ENCODE measurements around the gene KMT2A. TPM values are rescaled to one million over a fixed set of nuclear protein-coding genes. Genes with fewer than 3 reads are reported as not detected.

KMT2A gene
- total RNA-seq, 1 experiment from 2014 or later = 19.1 TPM

DNA sequence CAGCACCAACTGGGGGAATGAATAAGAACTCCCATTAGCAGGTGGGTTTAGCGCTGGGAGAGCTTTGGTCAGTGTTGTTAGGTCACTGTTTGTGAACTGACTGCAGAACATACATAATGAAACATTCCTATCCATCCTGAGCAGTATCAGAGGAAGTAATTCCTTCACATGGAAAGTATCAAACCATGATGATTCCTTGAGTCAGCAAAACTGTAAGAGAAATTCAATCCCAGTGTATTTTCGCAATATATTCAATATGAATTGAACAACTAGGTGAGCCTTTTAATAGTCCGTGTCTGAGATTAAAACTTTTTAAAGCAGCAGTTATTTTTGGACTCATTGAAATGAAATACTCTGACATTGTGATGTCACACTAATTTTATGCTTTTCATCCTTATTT lies 48.1 kb downstream of the KMT2A start:
- DNase-seq (ENCODE audit: low read depth) = no peak

DNA sequence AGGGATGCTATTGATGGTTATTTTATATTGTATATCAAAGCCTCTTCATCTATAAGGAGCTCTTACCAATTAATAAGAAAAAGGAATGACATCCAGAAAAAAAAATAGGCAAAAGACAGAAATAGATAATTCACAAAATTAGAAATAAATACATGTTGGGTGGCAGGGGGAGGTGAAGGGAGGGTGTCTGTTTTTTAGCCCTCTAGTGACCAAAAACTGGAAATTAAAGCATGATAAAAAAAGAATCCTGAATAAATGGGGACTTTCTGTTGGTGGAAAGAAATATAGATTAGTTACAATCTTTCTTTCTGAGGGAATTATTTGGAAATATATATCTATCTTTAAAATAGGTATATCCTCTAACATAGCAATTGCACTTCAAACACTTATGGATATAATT lies 49.0 kb downstream of the KMT2A start:
- DNase-seq (ENCODE audit: low read depth) = no peak

DNA sequence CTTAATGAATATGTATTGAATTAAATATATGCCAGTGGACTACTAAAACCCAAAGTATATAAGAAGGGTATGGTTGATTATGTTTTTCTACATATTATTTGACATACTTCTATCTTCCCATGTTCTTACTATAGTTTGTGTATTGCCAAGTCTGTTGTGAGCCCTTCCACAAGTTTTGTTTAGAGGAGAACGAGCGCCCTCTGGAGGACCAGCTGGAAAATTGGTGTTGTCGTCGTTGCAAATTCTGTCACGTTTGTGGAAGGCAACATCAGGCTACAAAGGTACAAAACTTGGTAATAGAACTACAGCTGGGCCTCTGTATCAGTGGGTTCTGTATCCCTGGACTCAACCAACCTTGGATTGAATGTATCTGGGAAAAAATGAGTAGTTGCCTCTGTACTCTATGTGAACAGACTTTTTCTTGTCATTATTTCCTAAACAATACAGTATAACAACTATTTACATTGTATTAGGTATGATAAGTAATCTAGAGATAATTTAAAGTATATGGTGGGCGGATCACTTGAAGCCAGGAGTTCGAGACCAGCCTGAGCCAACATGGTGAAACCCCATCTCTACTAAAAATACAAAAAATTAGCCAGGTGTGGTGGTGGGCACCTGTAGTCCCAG lies 52.3 kb downstream of the KMT2A start:
- peak; percentile 61 for DNase-seq (ENCODE audit: low read depth)

DNA sequence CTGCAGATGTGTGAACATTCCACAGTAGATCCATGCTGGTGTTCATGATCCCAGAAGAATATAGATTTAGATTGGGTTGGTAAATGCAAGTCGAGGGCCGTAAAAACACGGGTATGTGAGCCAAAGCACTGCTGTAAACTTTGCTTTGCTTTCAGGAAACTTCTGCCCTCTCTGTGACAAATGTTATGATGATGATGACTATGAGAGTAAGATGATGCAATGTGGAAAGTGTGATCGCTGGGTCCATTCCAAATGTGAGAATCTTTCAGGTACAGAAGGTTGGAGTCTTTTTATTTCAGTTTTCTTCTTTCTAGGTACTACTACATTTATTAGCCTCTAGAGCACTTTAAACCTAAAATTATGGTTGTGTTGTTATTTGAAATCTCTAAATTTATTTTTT lies 54.7 kb downstream of the KMT2A start:
- no peak for DNase-seq (ENCODE audit: low read depth)

DNA sequence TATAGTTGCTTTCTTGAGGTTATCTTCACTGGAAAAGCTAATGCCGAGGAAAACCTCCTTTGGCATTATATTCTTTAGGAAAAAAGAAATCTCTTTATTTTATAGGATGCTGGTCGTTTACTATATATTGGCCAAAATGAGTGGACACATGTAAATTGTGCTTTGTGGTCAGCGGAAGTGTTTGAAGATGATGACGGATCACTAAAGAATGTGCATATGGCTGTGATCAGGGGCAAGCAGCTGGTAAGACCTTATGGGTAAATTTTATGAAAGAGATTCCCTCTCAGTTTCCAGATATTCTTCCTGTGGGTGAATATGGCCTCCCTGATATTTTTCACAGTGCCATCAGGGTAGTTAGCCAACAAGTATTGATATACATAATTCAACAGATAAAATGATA lies 61.5 kb downstream of the KMT2A start:
- DNase-seq (ENCODE audit: low read depth) = peak; percentile 55

DNA sequence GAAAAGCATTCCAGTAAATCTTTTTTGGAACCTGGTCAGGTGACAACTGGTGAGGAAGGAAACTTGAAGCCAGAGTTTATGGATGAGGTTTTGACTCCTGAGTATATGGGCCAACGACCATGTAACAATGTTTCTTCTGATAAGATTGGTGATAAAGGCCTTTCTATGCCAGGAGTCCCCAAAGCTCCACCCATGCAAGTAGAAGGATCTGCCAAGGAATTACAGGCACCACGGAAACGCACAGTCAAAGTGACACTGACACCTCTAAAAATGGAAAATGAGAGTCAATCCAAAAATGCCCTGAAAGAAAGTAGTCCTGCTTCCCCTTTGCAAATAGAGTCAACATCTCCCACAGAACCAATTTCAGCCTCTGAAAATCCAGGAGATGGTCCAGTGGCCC lies 66.9 kb downstream of the KMT2A start:
- no peak for DNase-seq (ENCODE audit: low read depth)

DNA sequence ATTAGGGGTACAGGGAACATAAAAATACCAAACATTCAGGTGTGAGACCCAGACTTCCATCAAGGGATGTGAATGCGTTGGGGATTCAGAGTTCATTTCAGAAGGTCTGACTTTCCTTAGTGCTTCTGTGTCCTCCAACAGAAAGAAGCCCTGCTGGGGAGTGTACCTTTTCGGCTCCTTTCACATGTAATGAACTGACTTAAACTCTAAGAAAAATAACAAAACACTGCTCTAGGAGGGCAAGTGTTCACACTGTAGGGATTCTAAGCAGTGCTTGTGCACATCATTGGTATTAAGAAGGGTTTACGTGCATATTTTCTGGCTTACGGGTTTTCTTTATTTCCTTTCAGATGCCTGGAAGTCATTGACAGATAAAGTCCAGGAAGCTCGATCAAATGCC lies 75.3 kb downstream of the KMT2A start:
- no peak for DNase-seq (ENCODE audit: low read depth)

DNA sequence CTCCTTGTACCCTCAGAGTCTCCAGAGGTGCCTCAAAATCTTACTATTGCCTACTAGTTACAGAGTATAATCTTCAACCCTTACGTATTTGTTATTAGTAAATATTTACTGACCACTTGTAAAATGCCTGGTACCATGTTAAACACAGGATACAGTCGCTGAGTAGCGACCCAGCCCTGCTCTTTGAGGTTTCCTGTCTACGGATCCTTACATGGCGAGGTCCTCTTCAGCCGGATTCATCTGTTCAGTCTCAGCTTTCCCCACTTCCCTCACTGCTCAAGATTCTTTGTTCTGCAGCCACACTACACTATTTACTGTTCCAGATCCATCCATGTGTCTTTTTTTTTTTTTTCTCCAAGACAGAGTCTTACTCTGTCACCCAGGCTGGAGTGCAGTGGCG lies 77.8 kb downstream of the KMT2A start:
- DNase-seq (ENCODE audit: low read depth) = no peak

DNA sequence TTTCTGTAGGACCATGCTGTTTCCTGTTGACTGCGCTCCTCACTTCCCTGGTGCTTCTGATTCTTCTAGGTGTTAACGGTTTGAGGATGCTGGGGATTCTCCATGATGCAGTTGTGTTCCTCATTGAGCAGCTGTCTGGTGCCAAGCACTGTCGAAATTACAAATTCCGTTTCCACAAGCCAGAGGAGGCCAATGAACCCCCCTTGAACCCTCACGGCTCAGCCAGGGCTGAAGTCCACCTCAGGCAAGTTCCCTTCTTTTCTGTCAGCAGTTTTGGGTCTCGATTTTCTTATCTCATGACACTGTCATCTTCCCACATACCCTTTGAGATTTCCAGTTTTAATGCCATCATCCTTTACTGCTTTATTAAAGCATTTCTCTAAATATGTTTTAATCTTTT lies 83.3 kb downstream of the KMT2A start:
- DNase-seq (ENCODE audit: low read depth) = no peak

DNA sequence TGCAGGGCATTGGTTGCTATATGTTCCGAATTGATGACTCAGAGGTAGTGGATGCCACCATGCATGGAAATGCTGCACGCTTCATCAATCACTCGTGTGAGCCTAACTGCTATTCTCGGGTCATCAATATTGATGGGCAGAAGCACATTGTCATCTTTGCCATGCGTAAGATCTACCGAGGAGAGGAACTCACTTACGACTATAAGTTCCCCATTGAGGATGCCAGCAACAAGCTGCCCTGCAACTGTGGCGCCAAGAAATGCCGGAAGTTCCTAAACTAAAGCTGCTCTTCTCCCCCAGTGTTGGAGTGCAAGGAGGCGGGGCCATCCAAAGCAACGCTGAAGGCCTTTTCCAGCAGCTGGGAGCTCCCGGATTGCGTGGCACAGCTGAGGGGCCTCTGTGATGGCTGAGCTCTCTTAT lies 85.6 kb downstream of the KMT2A start:
- no peak for DNase-seq (ENCODE audit: low read depth)

DNA sequence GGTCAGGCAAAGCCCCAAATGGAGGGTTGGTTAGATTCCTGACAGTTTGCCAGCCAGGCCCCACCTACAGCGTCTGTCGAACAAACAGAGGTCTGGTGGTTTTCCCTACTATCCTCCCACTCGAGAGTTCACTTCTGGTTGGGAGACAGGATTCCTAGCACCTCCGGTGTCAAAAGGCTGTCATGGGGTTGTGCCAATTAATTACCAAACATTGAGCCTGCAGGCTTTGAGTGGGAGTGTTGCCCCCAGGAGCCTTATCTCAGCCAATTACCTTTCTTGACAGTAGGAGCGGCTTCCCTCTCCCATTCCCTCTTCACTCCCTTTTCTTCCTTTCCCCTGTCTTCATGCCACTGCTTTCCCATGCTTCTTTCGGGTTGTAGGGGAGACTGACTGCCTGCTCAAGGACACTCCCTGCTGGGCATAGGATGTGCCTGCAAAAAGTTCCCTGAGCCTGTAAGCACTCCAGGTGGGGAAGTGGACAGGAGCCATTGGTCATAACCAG lies 86.3 kb downstream of the KMT2A start:
- peak; percentile 23 for DNase-seq (ENCODE audit: low read depth)

DNA sequence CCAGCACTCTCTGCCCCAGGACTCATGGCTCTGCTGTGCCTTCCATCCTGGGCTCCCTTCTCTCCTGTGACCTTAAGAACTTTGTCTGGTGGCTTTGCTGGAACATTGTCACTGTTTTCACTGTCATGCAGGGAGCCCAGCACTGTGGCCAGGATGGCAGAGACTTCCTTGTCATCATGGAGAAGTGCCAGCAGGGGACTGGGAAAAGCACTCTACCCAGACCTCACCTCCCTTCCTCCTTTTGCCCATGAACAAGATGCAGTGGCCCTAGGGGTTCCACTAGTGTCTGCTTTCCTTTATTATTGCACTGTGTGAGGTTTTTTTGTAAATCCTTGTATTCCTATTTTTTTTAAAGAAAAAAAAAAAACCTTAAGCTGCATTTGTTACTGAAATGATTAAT lies 88.1 kb downstream of the KMT2A start:
- no peak for DNase-seq (ENCODE audit: low read depth)

DNA sequence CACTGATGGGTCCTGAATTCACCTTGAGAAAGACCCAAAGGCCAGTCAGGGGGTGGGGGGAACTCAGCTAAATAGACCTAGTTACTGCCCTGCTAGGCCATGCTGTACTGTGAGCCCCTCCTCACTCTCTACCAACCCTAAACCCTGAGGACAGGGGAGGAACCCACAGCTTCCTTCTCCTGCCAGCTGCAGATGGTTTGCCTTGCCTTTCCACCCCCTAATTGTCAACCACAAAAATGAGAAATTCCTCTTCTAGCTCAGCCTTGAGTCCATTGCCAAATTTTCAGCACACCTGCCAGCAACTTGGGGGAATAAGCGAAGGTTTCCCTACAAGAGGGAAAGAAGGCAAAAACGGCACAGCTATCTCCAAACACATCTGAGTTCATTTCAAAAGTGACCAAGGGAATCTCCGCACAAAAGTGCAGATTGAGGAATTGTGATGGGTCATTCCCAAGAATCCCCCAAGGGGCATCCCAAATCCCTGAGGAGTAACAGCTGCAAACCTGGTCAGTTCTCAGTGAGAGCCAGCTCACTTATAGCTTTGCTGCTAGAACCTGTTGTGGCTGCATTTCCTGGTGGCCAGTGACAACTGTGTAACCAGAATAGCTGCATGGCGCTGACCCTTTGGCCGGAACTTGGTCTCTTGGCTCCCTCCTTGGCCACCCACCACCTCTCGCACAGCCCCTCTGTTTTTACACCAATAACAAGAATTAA lies 88.6 kb downstream of the KMT2A start:
- DNase-seq (ENCODE audit: low read depth) = no peak

DNA sequence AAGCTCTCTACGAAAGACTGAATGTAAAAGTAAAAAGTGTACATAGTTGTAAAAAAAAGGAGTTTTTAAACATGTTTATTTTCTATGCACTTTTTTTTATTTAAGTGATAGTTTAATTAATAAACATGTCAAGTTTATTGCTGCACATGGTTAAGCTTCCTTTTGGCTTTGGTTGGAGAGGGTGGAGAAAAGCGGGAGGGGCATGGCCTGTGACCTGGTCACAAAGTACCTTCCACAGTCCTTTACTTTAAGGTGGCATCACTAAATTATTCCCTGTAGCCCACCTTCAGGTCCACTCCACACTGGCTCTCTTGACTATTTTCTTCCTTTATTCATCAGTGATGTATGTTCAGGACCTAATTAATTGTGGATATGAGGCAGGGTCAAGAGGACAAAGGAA lies 90.4 kb downstream of the KMT2A start:
- DNase-seq (ENCODE audit: low read depth) = no peak

DNA sequence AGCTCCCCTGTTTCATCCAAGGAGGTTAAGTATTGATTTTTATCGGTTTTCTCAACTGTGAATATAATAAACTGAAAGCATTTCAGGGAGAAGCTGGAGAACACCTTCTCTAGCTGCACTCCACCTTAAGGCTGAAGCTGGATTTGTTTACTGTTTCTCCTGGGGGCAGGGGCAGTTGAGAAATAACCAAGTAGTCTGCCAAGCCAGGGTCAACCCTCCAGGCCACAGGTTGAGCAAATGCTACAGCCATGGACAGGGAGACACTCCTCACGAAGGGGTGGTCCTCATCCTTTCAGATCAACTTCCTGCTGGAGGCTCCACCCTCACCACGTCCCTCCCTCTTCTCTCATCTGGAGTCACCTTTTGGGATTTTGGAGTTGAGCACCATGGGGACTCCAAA lies 90.8 kb downstream of the KMT2A start, which contains the start of gene TTC36:
Gene TTC36 (plus strand): TSS at position 366 of the 400 bp plus-strand sequence. CDS start 21 bp downstream, at position 387.
- no peak for DNase-seq (ENCODE audit: low read depth)

DNA sequence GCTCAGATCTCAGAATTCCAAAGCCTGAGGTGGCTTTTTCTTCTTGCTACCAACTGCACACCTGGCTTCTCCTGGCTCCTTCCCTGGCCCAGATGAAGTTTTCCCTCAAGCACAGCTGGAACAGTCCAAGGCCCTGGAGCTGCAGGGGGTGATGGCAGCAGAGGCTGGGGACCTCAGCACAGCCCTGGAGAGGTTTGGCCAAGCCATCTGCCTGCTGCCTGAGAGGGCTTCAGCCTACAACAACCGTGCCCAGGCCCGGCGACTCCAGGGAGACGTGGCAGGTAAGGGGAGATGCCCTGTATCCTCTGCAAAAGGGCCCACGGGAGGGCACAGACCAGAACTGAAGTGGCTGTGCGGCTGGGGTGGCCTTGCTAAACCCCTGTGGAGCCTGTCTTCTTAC lies 92.2 kb downstream of the KMT2A start:
- no peak for DNase-seq (ENCODE audit: low read depth)

DNA sequence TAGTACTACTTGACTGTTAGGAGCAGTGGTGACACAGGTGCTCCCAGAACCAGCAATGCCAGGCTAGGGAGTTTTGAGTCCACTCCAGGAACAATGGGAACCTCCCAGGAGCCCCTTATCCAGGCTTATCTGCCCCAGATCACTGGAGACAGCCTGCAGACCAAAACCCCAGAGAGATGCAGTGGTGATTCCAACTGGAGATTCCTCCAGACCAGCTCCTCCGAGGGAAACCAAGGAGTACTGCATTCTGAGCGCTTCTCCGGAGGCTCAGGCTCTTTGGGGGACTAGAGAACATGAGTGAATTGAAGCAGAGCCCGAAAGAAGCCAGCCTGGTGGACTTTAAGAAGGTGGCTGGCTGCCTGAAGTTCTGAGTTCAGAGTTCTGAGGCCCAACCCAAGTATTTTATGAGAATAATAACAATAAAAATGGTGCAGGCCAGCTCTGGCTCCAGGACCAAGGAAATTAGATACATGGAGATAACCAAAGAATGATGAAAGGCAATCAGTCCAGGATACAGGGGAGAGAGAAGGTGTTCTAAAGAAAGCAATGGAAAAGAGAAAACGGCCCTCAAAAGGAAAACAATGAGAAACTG lies 93.4 kb downstream of the KMT2A start:
- no peak for DNase-seq (ENCODE audit: low read depth)

DNA sequence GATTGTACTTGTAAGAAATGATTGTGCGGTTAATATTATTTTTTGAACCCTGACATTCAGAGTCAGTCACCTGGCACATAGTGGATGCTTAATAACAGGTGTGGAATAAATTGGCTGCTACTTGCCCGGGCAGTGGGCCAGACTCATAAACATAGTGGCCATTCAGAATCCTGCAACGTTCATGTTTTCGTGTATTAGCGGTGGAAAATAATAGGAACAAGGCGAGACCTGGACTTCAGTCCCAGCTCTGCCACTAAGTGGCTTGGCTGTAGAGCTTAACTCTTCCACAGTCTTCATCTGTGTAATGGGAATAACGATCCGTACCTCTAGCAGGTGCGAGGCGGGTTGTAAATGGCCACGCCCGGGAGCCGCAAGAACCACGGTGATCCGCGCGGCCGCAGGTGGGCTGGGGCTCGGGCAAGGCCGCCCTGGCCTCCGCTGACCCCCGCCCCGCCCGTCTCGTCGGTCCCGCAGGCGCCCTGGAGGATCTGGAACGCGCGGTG lies 93.9 kb downstream of the KMT2A start:
- DNase-seq (ENCODE audit: low read depth) = no peak

DNA sequence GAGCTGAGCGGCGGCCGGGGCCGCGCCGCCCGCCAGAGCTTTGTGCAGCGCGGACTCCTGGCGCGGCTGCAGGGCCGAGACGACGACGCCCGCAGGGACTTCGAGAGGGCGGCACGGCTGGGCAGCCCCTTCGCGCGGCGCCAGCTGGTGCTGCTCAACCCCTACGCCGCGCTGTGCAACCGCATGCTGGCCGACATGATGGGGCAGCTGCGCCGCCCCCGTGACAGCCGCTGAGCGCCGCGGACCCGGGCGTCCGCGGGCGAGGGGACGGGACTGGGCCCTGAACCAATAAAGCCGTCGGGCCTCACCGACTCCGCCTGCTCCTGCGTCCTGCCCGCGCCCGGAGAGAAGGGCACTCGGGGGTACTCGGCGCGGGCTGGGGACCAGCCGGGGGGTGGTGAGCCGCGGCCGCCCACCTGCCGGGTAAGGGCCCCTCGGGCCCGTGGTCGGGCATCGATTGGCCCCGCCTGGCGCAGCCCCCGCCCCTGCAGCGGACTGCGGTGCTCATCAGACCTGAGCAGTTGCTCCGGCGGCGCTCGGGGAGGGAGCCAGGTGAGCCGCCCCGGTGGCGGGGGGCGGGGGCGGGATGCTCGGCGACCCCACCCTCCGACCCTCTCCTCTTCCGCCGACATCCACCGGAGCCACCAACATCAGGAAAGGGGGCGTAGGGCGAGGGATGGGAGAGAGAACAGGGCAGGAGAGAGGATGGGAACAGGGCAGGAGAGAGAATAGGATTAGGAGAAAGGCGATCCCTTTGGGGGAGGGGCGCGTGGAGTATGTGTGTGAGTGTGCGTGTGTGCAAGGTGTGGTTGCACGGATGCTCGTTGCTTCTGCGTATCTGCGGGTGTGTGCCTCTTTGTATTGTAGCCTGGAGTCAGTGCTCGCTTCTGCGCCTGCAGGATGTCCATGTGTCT lies 94.6 kb downstream of the KMT2A start, which contains the start of gene TMEM25:
Gene TMEM25 (plus strand): TSS at position 510 of the 914 bp plus-strand sequence. CDS start 610 bp downstream, outside the sequence.
- DNase-seq (ENCODE audit: low read depth) = peak; percentile 49

DNA sequence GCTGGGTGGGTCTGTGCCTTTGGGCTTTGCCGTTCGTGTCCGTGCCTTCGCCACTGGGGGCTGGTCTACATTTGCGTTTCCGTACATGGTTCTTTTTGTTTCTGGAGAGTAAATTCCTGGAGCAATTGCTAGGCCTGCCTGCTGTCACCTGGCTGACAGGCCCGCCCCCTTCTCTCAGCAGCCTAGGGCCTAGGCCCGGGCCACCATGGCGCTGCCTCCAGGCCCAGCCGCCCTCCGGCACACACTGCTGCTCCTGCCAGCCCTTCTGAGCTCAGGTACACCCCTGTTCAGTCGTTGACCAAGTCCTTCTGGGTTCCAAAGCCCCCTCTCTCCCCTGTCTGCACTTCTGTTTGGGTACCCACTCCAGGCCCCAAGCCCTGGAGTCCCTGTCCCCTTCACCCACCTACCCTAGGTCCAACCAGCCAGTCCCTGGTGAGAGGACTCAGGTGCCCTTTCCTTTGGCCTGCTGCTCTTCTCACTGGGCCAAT lies 95.3 kb downstream of the KMT2A start:
- no peak for DNase-seq (ENCODE audit: low read depth)

DNA sequence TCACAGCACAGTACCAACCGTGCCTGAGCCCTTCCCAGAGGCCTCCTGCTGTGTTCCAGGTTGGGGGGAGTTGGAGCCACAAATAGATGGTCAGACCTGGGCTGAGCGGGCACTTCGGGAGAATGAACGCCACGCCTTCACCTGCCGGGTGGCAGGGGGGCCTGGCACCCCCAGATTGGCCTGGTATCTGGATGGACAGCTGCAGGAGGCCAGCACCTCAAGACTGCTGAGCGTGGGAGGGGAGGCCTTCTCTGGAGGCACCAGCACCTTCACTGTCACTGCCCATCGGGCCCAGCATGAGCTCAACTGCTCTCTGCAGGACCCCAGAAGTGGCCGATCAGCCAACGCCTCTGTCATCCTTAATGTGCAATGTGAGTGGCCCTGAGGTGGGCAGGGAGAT lies 95.8 kb downstream of the KMT2A start:
- DNase-seq (ENCODE audit: low read depth) = no peak

All from Daoy (cell line).